NT2/D1 (cell line): ENCODE measurements around the gene N4BP3.

Source experiments
- SUZ12 ChIP-seq: IDR thresholded peaks from 2 replicates; pipeline ENCODE4 v1.6.1; 2011; ENCODE audit not compliant: insufficient read length, insufficient read depth; ENCODE audit errors: extremely low read depth
- YY1 ChIP-seq: IDR thresholded peaks from 2 replicates; pipeline ENCODE4 v1.6.1; 2011; ENCODE audit not compliant: insufficient read length, insufficient read depth
- ZNF274 ChIP-seq: IDR thresholded peaks from 2 replicates; pipeline ENCODE4 v1.6.1; 2011; ENCODE audit warnings: mild to moderate bottlenecking, low read depth, low read length

DNA sequence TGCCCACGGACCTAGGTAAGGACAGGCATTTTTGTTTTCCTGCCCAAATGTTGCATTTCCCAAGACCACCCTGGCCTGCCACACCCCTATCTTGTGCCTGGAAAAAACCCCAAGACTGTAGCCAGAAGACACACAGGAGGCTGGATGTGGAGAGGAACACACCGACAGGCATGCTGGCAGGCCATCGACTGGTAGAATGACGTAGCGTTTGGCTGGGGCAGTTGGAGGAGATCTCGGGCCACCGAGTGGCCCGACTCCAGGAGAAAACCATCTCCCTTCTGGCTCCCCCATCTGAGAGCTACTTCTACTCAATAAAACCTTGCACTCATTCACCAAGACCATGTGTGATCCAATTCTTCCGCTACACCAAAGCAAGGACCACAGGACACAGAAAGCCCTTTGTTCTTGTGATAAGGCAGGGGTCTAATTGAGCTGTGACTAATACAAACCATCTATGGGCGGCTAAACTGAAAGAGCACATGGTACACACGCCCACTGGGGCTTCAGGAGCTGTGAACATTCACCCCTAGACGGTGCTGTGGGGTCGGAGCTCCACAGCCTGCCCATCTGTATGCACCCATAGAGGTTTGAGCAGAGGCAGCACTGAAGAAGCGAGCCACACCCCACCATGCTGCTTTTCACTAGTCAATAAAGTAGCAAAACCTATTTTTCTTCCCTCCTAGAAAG lies 38.9 kb upstream of the N4BP3 start:
- TF ChIP-seq YY1 (no peak), ZNF274 (no peak), SUZ12 (no peak)
